ENCODE data around the gene RPL19. TPM values are rescaled to one million over a fixed set of nuclear protein-coding genes. Genes with fewer than 3 reads are reported as not detected.

RPL19 gene
- total RNA-seq, 2 donors from 2014 or later: 2,889 to 2,909 TPM

DNA sequence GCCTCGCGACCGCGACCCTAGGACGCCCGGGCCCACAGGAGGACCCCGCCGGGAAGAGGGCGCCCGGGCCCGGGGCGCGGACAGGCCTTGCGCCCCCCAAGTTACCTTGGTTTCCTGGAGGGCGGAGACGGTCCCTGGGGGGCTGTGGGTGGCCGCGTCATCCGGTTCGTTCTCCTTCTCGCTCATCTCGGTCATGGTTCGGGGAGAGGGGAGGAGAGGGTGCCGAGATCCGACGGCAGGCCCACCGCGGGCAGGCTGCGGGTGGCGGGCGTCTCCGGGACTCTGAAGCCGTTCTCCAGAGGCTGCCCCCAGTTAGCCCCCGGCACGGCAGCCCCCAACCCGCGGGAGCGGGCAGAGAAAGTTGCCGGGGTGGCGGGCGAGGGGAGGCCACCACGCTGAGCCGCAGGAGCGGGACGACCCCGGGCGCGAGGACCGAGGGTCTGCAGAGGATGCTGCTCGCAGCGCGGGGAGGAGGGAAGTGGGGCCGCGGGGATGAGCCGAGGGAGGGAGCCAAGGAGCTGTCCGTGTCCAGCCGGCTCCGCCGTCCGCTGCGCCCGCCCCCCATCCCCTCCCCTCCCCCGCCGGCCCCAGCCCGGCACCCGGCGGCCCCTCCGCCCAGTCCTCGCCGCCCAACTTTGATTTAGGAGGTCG lies 25.4 kb downstream of the RPL19 start, which contains the start of gene STAC2:
Gene STAC2 (minus strand): TSS at position 638 of the 651 bp plus-strand sequence. CDS start 443 bp downstream, at position 195.
- peak within 1 kb of the TSS; percentile 79 to 90 for H3K4me3 Mint-ChIP-seq
- peaks cover 50% of the 10 kb centered on the region for H3K27me3 Mint-ChIP-seq (ENCODE audit: low read depth)
- no peak for DNase-seq
- no peak within 1 kb of the TSS for H3K27ac Mint-ChIP-seq
- ATAC-seq (replicated peaks in 1 of 2): peak; percentile 54 to 56
- H3K4me1 Mint-ChIP-seq (ENCODE audit: low read depth): peaks cover 6% of the 10 kb centered on the region
- H3K36me3 Mint-ChIP-seq (ENCODE audit: insufficient read depth in 2 of 2): no peaks in the 10 kb centered on the region
- H3K9me3 Mint-ChIP-seq: no peaks in the 10 kb centered on the region

DNA sequence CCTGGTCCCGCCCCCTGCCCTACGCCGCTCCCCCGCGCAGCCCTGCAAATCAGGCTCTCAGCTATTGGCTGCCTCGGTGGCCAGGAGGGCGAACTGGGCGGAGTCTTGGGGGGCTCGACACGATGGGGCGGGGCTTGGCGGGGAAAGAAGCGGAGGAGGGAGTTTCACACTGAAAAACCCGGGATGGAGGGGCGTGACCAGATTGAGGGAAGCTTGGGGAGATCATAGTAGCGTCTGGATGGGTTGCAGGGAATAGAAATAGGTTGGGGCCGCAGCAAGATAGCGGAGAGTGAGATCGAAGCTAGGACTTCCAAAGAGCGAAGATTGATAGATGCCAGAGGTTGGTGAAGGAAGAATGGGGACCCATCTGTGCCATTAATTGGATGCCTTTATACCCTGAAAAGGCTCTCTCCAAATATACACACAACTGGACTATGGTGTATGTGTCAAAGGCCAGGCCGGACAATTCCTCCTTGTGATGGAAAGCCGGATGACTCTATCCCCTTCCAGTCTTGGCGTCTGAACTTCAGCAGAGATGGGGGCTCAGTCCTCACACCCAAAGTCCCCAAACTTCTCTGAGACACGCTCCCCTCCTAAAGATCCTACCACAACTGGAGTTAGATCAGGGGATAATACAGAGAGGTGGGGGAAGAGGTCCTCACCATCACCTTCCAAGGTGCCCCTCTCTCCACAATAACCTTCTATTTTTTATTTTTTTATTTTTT lies 26.0 kb downstream of the RPL19 start:
- H3K36me3 Mint-ChIP-seq (ENCODE audit: insufficient read depth in 2 of 2): no peaks in the 10 kb centered on the region
- H3K4me3 Mint-ChIP-seq: peak overlapping the region; percentile 78 to 90
- DNase-seq: peak; percentile 55 to 72
- no peak overlapping the region for H3K27ac Mint-ChIP-seq
- H3K4me1 Mint-ChIP-seq (ENCODE audit: low read depth): peaks cover 6% of the 10 kb centered on the region
- peaks cover 50% of the 10 kb centered on the region for H3K27me3 Mint-ChIP-seq (ENCODE audit: low read depth)
- peak; percentile 81 to 86 for ATAC-seq (replicated peaks in 1 of 2)
- H3K9me3 Mint-ChIP-seq: no peaks in the 10 kb centered on the region

DNA sequence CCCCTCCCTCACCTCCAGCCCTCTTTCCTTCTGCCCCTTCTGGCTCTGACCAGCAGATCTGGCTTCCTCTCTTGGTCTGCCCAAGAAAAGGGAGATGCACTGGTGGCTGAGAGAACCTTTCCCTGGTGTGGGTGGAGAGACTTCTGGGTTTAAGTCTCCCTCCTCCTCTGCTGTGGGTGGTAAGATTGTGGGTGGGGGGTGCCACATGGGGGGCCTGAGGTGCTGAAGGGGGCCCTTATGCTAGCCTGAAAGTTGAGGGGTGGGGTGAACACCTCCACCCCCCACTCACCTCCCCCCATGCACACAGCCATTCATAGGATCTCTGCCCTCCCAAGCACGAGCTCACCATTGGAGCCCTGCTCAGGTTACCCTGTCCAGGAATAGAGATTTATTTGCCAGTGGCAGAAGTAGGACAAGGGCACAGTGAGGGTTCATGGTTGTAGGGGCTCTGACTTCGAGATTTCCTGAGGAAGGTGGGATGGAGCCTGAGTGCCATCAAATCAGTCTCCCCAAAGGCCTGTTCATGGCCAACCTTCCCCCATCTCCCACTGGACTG lies 27.4 kb downstream of the RPL19 start:
- Mint-ChIP-seq H3K27me3 (ENCODE audit: low read depth) (peaks cover 58% of the 10 kb centered on the region), H3K4me1 (ENCODE audit: low read depth) (peaks cover 16% of the 10 kb centered on the region), H3K4me3 (no peak overlapping the region), H3K27ac (no peak overlapping the region), H3K36me3 (ENCODE audit: insufficient read depth in 2 of 2) (no peaks in the 10 kb centered on the region), H3K9me3 (no peaks in the 10 kb centered on the region)
- ATAC-seq (replicated peaks in 1 of 2): no peak
- DNase-seq: no peak

- DNase-seq: no peak
- H3K27me3 Mint-ChIP-seq (ENCODE audit: low read depth): peaks cover 48% of the 10 kb centered on the region
- H3K27ac Mint-ChIP-seq: no peak overlapping the region
- no peaks in the 10 kb centered on the region for H3K9me3 Mint-ChIP-seq
- H3K36me3 Mint-ChIP-seq (ENCODE audit: insufficient read depth in 2 of 2): no peaks in the 10 kb centered on the region
- peaks cover 16% of the 10 kb centered on the region for H3K4me1 Mint-ChIP-seq (ENCODE audit: low read depth)
- no peak overlapping the region for H3K4me3 Mint-ChIP-seq
- ATAC-seq (replicated peaks in 1 of 2): no peak
Measured at GRCh38 chr17:39229274-39229913, 29.3 kb downstream of the RPL19 start.

DNA sequence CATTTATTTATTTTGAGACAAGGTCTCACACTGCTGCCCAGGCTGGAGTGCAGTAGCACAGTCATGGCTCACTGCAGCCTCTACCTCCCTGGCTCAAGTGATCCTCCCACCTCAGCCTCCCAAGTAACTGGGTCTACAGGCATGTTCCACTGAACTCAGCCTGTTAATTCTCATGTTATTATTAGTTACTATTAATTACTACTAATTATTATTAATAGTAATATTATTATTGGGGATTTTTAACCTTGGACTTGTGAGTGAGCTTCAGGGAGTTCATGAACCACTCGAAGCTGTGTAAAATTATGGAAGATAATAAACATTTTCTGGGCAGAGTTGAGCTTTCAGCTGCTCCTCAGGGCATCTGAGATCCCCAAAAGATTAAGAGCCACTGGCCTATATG lies 30.3 kb downstream of the RPL19 start:
- no peaks in the 10 kb centered on the region for H3K9me3 Mint-ChIP-seq
- H3K4me1 Mint-ChIP-seq (ENCODE audit: low read depth): peaks cover 17% of the 10 kb centered on the region
- no peak overlapping the region for H3K27ac Mint-ChIP-seq
- DNase-seq (no peak), ATAC-seq (replicated peaks in 1 of 2) (no peak)
- peaks cover 43% of the 10 kb centered on the region for H3K27me3 Mint-ChIP-seq (ENCODE audit: low read depth)
- H3K4me3 Mint-ChIP-seq: no peak overlapping the region
- no peaks in the 10 kb centered on the region for H3K36me3 Mint-ChIP-seq (ENCODE audit: insufficient read depth in 2 of 2)

DNA sequence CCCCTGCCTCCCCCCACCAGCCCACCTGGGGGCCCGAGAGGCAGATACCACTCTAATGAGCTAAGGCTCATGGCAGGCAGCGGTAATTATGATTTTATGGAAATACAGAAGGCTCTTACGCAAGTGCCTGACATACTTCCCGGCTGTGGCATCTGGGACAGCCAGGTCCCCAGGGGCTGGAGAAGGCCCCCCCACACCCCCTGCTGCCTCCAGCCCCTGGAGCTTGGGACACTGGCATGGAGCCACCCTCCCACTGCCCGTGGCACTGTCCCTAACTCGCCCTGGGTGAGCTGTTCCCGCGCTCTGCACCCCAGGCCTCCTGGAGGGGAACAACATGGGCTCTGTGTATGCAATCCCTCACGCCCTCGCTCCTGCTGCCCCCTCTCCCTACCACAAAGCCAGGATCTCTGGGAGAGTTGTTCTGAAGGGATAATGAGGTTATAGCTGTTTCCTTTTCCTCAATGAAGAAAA lies 31.0 kb downstream of the RPL19 start:
- ATAC-seq (replicated peaks in 1 of 2) (no peak), DNase-seq (no peak)
- Mint-ChIP-seq H3K4me3 (no peak overlapping the region), H3K36me3 (ENCODE audit: insufficient read depth in 2 of 2) (no peaks in the 10 kb centered on the region), H3K27ac (no peak overlapping the region), H3K27me3 (ENCODE audit: low read depth) (peaks cover 39% of the 10 kb centered on the region), H3K9me3 (no peaks in the 10 kb centered on the region), H3K4me1 (ENCODE audit: low read depth) (peaks cover 20% of the 10 kb centered on the region)

DNA sequence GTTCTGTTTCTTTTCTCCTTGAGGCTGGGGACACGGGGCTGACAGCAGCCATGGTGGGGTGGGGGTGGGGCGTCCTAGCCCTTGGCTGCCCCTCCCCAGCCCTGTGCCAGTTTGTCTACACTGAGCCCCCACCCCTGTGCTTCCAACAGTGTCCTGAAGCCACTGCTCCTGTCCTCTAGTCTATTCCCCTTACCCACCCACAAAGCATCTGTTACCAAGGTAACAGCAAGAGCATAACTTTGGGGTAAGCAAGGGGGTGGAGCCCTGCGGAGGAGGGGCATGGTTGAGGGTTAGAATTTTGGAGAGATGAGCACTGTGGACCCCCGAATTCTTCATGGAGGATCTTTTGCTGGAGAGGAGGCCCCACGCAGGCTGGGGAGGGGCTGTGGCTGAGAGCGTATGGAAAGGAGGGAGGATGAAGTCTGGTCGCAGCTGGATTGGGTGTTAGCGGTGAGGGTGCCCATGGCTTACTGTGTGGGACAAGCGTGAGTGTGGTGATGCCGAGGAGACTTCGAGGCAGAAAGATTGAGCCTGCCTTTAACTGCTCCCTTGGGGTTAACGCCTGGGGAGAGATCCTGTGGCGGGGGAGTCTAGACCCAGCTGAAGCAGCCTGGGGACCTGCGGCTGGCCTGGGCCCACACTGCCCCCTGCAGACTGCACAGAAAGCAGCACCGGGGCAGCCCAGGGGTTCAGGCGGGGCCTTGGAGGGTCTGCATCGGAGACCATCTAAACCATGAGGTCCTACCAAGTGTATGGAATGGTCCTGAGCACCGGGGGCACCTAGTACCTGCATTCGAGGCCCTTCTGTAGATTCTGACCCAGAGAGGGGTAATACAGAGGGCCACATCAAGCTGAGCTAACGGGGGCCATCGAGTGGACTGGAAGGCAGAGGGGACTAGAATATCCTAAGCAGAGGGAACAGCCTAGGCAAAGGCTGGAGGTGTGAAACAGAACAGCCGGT lies 31.8 kb downstream of the RPL19 start:
- H3K36me3 Mint-ChIP-seq (ENCODE audit: insufficient read depth in 2 of 2): no peaks in the 10 kb centered on the region

GRCh38 chr17:39235555-39236449 lies 35.7 kb downstream of the RPL19 start:
- Mint-ChIP-seq H3K4me1 (ENCODE audit: low read depth) (peaks cover 39% of the 10 kb centered on the region), H3K4me3 (no peak overlapping the region), H3K27me3 (ENCODE audit: low read depth) (peaks cover 8% of the 10 kb centered on the region), H3K9me3 (no peaks in the 10 kb centered on the region), H3K36me3 (ENCODE audit: insufficient read depth in 2 of 2) (no peaks in the 10 kb centered on the region), H3K27ac (no peak overlapping the region)
- ATAC-seq (replicated peaks in 1 of 2): peak; percentile 54 to 58
- DNase-seq: peak; percentile 59 to 68

More for the DNA sequence above, 31.8 kb downstream of the RPL19 start:
- Mint-ChIP-seq H3K9me3 (no peaks in the 10 kb centered on the region), H3K4me1 (ENCODE audit: low read depth) (peaks cover 18% of the 10 kb centered on the region), H3K27ac (no peak overlapping the region), H3K4me3 (peak overlapping the region; percentile 16 to 52), H3K27me3 (ENCODE audit: low read depth) (peaks cover 31% of the 10 kb centered on the region)
- DNase-seq: peak; percentile 64 to 68
- ATAC-seq (replicated peaks in 1 of 2): peak; percentile 76 to 78

DNA sequence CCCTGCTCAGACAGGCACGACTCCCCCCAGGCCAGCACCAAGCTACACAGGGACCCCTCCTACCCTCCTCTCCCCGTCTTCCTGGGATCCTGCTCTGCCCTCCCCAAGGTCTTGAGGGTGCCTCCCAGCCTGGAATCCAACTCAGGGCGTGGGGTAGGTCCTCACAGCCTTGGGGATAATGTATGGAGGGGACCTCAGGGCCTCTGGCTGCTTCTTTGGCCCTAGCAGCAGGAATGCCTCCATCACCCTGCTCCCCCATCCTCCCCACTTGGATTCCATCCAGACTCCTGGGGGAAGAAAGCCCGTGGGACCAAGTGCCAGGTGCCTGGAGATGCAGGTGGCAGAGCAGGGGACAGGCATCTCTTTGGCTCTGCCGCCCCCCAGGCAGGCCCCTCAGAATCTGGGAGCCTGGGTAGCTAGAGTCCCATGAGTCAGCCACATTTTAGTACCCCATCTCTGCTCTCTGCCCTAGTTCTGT lies 36.4 kb downstream of the RPL19 start:
- Mint-ChIP-seq H3K4me1 (ENCODE audit: low read depth) (peaks cover 38% of the 10 kb centered on the region), H3K27ac (no peak overlapping the region)

GRCh38 chr17:39236981-39237441 lies 36.9 kb downstream of the RPL19 start:
- DNase-seq (no peak), ATAC-seq (replicated peaks in 1 of 2) (no peak)
- no peaks in the 10 kb centered on the region for H3K27me3 Mint-ChIP-seq (ENCODE audit: low read depth)
- H3K4me3 Mint-ChIP-seq: no peak overlapping the region
- no peak overlapping the region for H3K27ac Mint-ChIP-seq
- no peaks in the 10 kb centered on the region for H3K9me3 Mint-ChIP-seq
- no peaks in the 10 kb centered on the region for H3K36me3 Mint-ChIP-seq (ENCODE audit: insufficient read depth in 2 of 2)
- H3K4me1 Mint-ChIP-seq (ENCODE audit: low read depth): peaks cover 33% of the 10 kb centered on the region

More for the DNA sequence above, 36.4 kb downstream of the RPL19 start:
- H3K27me3 Mint-ChIP-seq (ENCODE audit: low read depth): peaks cover 4% of the 10 kb centered on the region
- H3K4me3 Mint-ChIP-seq: no peak overlapping the region
- H3K36me3 Mint-ChIP-seq (ENCODE audit: insufficient read depth in 2 of 2): no peaks in the 10 kb centered on the region
- H3K9me3 Mint-ChIP-seq: no peaks in the 10 kb centered on the region
- DNase-seq (no peak), ATAC-seq (replicated peaks in 1 of 2) (no peak)

DNA sequence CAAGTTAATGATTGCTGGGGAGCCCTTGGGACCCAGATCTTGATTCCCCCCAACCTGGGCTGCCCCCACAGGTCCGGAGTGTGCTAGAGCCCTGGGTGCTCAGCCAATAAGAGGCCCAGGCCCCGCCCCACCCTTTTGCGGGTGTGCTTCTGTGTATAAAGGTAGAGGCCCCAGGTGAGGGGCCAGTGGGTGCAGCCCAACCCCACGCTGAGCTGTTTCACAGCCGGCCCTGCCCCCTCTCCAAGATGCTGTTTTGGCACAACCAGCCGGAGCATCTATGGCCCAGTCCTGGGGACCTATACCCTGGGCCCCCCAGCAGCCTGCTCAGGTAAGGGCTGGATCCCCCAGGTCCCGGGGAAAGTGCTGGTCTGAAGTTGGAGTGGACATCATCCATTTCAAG lies 37.5 kb downstream of the RPL19 start:
- Mint-ChIP-seq H3K4me3 (no peak overlapping the region), H3K27me3 (ENCODE audit: low read depth) (no peaks in the 10 kb centered on the region), H3K9me3 (no peaks in the 10 kb centered on the region), H3K4me1 (ENCODE audit: low read depth) (peaks cover 30% of the 10 kb centered on the region), H3K36me3 (ENCODE audit: insufficient read depth in 2 of 2) (no peaks in the 10 kb centered on the region), H3K27ac (no peak overlapping the region)
- DNase-seq: no peak
- no peak for ATAC-seq (replicated peaks in 1 of 2)
